ENCODE data around the gene ATXN10. TPM values are rescaled to one million over a fixed set of nuclear protein-coding genes. Genes with fewer than 3 reads are reported as not detected.

ATXN10 gene
- total and polyA plus RNA-seq, 2 of the 8 experiments (the other 6 are each of a cell fraction or from before 2014, with no cell fraction given), result 134 to 210 TPM

- TF ChIP-seq USF2 (IDR thresholded peaks at IDR 0.05; ENCODE audit: low read length), result no peak
- TF ChIP-seq, protein P1, sequence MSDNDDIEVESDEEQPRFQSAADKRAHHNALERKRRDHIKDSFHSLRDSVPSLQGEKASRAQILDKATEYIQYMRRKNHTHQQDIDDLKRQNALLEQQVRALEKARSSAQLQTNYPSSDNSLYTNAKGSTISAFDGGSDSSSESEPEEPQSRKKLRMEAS (IDR thresholded peaks at IDR 0.05), result no peak
Observed at GRCh38 chr22:45804319-45804985, 132.8 kb downstream of the ATXN10 start (continued).

All from H1 (cell line).